Measurements from ENCODE around the gene LRRTM2. TPM values are rescaled to one million over a fixed set of nuclear protein-coding genes. Genes with fewer than 3 reads are reported as not detected.

LRRTM2 gene
- total and polyA plus RNA-seq, 10 donors, result 0.02 to 3.9 (median 1.0) TPM

DNA sequence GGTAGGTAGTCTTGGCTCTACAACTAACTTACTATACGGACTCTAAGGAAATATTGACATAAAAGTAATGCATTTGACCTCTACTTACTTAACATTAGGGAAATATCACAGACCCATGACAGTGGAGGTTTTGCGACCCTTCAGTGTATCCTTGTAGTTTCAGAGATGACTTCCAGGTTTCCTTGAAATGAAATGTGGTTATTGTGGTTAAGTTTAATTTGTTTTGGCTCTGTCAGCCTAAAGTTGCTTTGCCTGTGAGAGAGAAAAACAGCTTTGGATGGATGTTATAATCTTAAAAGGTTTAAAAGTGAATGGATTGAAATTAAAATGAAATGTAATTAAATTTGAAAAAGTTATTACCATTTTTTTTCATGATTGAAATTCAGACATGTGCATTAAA is 42.9 kb downstream of the LRRTM2 start:
- no peaks in the 10 kb centered on the region for H3K9me3 ChIP-seq
- peaks cover 0 to 26% (median 7%) of the 10 kb centered on the region in 6 donors for H3K4me1 ChIP-seq
- peaks cover 0 to 39% (median 17%) of the 10 kb centered on the region in 6 donors for H3K36me3 ChIP-seq
- H3K4me3 ChIP-seq, result no peak overlapping the region
- 49 to 58% (median 50%) methylated on average over 2 of the region's 2 CpGs for WGBS, 5 donors
- TF ChIP-seq POLR2A (IDR thresholded peaks at IDR 0.05) (no peak), POLR2AphosphoS5 (IDR thresholded peaks at IDR 0.05) (no peak), CTCF (IDR thresholded peaks at IDR 0.05 in 8 of 11, conservative IDR thresholded peaks at IDR 0.05 in 3 of 11) (no peak)
- intact Hi-C loops (cut with DNase I; ENCODE audit: low total_unique reads), result loop anchor here (10.0 kb wide), 1 partner anchor 93 kb away; no protein-coding TSS in a partner anchor
- no peaks in the 10 kb centered on the region for H3K27me3 ChIP-seq (replicated peaks in 1 of 7)
- DNase-seq, result no peak
- H3K27ac ChIP-seq, result no peak overlapping the region

DNA sequence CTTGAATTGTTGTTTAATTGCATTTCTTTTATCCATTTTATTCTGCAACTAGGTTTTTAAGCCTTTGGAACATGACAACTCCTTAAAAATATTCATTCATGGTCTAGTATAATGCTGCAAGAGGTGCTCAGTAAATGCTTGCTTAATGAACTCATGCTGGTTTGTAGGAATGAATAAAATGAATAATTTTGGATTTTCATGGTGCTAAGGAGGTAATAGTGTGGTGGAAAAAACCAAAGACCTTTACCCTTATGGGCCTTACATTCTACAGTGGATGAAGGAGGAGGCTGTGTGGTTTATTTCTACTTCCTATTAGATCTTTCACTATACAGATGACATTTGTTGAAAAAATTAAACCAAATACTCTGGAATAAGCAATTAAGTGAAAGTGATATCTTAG is 43.4 kb downstream of the LRRTM2 start:
- H3K4me3 ChIP-seq, result no peak overlapping the region
- no peak overlapping the region for H3K27ac ChIP-seq
- intact Hi-C loops (cut with DNase I; ENCODE audit: low total_unique reads), result loop anchor here (10.0 kb wide), 1 partner anchor 93 kb away; no protein-coding TSS in a partner anchor
- H3K4me1 ChIP-seq, result peaks cover 0 to 24% (median 7%) of the 10 kb centered on the region in 6 donors
- no peak for DNase-seq
- H3K9me3 ChIP-seq, result no peaks in the 10 kb centered on the region
- peaks cover 0 to 44% (median 18%) of the 10 kb centered on the region in 6 donors for H3K36me3 ChIP-seq
- H3K27me3 ChIP-seq (replicated peaks in 1 of 7), result no peaks in the 10 kb centered on the region
- TF ChIP-seq POLR2AphosphoS5 (IDR thresholded peaks at IDR 0.05) (no peak), CTCF (IDR thresholded peaks at IDR 0.05 in 8 of 11, conservative IDR thresholded peaks at IDR 0.05 in 3 of 11) (no peak), POLR2A (IDR thresholded peaks at IDR 0.05) (no peak)

DNA sequence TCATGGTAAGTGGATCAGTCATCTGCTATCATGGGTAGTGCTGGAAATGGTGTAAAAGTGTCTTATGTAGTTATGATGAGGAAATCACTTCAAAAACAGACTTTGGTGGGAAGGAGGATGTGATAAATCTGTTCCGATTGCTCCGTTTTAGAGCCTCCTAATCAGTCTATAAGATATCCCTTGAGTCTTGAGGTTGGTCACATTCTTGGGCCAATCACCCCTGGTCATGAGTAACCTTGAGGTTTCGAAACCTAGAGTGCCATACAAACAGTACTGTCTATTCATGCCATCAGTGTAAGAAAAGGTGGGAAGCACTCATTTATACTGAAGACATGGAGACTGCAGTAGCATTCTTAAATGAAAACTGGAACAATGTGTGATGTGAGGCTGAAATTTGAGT is 45.8 kb downstream of the LRRTM2 start:
- Histone ChIP-seq H3K9me3 (no peaks in the 10 kb centered on the region), H3K36me3 (peaks cover 0 to 54% (median 23%) of the 10 kb centered on the region in 6 donors), H3K27ac (no peak overlapping the region), H3K4me3 (no peak overlapping the region), H3K4me1 (peaks cover 0 to 30% (median 14%) of the 10 kb centered on the region in 6 donors), H3K27me3 (replicated peaks in 1 of 7) (no peaks in the 10 kb centered on the region)
- WGBS, 5 donors, result 87 to 97% (median 94%) methylated on average over 3 of the region's 3 CpGs
- TF ChIP-seq POLR2AphosphoS5 (IDR thresholded peaks at IDR 0.05) (no peak), CTCF (IDR thresholded peaks at IDR 0.05 in 8 of 11, conservative IDR thresholded peaks at IDR 0.05 in 3 of 11) (no peak), POLR2A (IDR thresholded peaks at IDR 0.05) (no peak)
- no peak for DNase-seq
- intact Hi-C loops (cut with DNase I; ENCODE audit: low total_unique reads), result no loop called here

DNA sequence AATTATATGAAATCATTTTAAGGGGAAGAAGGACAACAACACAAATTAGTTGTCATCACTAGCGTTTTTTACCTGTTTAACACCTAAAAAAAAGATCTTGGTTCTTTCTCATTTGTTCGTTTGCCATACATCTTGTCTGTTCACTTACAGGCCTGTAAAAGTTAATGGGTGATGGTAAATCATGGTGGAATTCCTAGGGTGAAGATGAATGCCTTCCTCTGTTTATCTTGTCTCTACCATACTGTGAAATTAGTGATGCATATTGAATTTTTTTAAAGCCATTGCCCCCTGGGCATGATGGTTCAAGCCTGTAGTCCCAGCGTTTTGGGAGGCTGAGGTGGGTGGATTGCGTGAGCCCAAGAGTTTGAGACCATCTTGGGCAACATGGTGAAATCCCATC is 46.6 kb downstream of the LRRTM2 start:
- H3K4me1 ChIP-seq, result peaks cover 0 to 30% (median 16%) of the 10 kb centered on the region in 6 donors
- H3K27me3 ChIP-seq (replicated peaks in 1 of 7), result no peaks in the 10 kb centered on the region
- H3K4me3 ChIP-seq, result no peak overlapping the region
- no peaks in the 10 kb centered on the region for H3K9me3 ChIP-seq
- intact Hi-C loops (cut with DNase I; ENCODE audit: low total_unique reads), result no loop called here
- DNase-seq, result no peak
- TF ChIP-seq POLR2AphosphoS5 (IDR thresholded peaks at IDR 0.05) (no peak), POLR2A (IDR thresholded peaks at IDR 0.05) (no peak), CTCF (IDR thresholded peaks at IDR 0.05 in 8 of 11, conservative IDR thresholded peaks at IDR 0.05 in 3 of 11) (no peak)
- peaks cover 0 to 56% (median 23%) of the 10 kb centered on the region in 6 donors for H3K36me3 ChIP-seq
- H3K27ac ChIP-seq, result no peak overlapping the region
- 67 to 84% (median 82%) methylated on average over 4 of the region's 4 CpGs for WGBS, 5 donors
